Measurements from ENCODE around the gene MXD3. TPM values are rescaled to one million over a fixed set of nuclear protein-coding genes. Genes with fewer than 3 reads are reported as not detected.
A peak's percentile ranks its signal among the peaks of the same experiment; 100 is the strongest.

The MXD3 gene
- total RNA-seq, 2 experiments from 2014 or later, result 74.1 to 75.0 TPM

GRCh38 chr5:177304392-177305119 is 7.1 kb downstream of the MXD3 start:
- ChIA-PET CTCF (interaction anchor here (1.0 to 2.8 kb wide), 3 partner anchors 12 to 191 kb away, joined by 3 to 11 read pairs (median 3); no protein-coding TSS in a partner anchor), POLR2A (interaction anchor here (0.6 to 6.1 kb wide), 5 partner anchors 7 to 170 kb away, joined by 3 to 68 read pairs (median 4); partner anchors contain the start of genes GRK6, LMAN2, MXD3 and NSD1)
- DNase-seq, result peak; percentile 46
- no peaks in the 10 kb centered on the region for H3K27me3 Mint-ChIP-seq
- peaks cover 75% of the 10 kb centered on the region for H3K36me3 Mint-ChIP-seq (ENCODE audit: low read depth)
- peak overlapping the region; percentile 89 for H3K4me3 Mint-ChIP-seq
- no peaks in the 10 kb centered on the region for H3K9me3 Mint-ChIP-seq
- H3K4me1 Mint-ChIP-seq, result peaks cover 74% of the 10 kb centered on the region
- H3K27ac Mint-ChIP-seq, result peak overlapping the region; percentile 86

DNA sequence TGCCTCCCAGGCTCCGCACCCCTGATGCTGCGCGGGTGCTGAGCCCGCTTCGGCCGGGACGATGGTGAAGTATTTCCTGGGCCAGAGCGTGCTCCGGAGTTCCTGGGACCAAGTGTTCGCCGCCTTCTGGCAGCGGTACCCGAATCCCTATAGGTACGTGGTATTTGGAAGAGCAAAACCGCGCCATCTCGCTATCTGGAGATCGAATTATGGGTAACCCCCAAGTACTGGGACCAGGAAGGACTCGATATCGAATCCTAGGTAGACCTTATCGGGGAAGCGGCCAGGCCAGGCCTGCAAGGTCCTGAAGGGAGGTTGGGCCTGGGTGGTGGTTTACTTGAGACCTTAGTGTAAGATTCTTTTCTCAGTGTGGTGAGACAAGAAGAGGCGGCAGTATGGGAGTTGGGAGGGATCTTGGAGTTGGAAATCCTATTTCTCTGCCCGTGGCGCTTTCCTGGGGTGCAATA is 7.7 kb downstream of the MXD3 start:
- Mint-ChIP-seq H3K4me3 (peak overlapping the region; percentile 89), H3K27me3 (no peaks in the 10 kb centered on the region), H3K27ac (peak overlapping the region; percentile 86), H3K4me1 (peaks cover 74% of the 10 kb centered on the region), H3K9me3 (no peaks in the 10 kb centered on the region), H3K36me3 (ENCODE audit: low read depth) (peaks cover 71% of the 10 kb centered on the region)
- CTCF ChIA-PET, result interaction anchor here (1.0 to 2.8 kb wide), 7 partner anchors 9 to 198 kb away, joined by 3 to 11 read pairs (median 4); no protein-coding TSS in a partner anchor
- POLR2A ChIA-PET, result interaction anchor here (0.9 to 6.1 kb wide), 10 partner anchors 7 to 189 kb away, joined by 3 to 68 read pairs (median 4); partner anchors contain the start of genes LMAN2, MXD3 and NSD1
- DNase-seq, result no peak

- peak within 1 kb of the TSS; percentile 92 for H3K27ac Mint-ChIP-seq
- no peaks in the 10 kb centered on the region for H3K9me3 Mint-ChIP-seq
- H3K27me3 Mint-ChIP-seq, result no peaks in the 10 kb centered on the region
- POLR2A ChIA-PET, result interaction anchor here (0.6 to 6.1 kb wide), 13 partner anchors 8 to 213 kb away, joined by 3 to 68 read pairs (median 3); partner anchors contain the start of genes LMAN2, MXD3 and NSD1
- DNase-seq, result peak; percentile 92
- peaks cover 74% of the 10 kb centered on the region for H3K4me1 Mint-ChIP-seq
- peak within 1 kb of the TSS; percentile 89 for H3K4me3 Mint-ChIP-seq
- CTCF ChIA-PET, result interaction anchor here (1.0 to 2.8 kb wide), 8 partner anchors 9 to 198 kb away, joined by 3 to 11 read pairs (median 4); no protein-coding TSS in a partner anchor
- peaks cover 71% of the 10 kb centered on the region for H3K36me3 Mint-ChIP-seq (ENCODE audit: low read depth)
Measured at GRCh38 chr5:177303121-177303924, 8.4 kb downstream of the MXD3 start, which contains the start of the genes PRELID1 and RAB24. Gene PRELID1 (plus strand): TSS chr5:177303799. CDS start chr5:177303986, 187 bp downstream. Gene RAB24 (minus strand): TSS chr5:177303719. CDS start chr5:177303288, 431 bp downstream.

DNA sequence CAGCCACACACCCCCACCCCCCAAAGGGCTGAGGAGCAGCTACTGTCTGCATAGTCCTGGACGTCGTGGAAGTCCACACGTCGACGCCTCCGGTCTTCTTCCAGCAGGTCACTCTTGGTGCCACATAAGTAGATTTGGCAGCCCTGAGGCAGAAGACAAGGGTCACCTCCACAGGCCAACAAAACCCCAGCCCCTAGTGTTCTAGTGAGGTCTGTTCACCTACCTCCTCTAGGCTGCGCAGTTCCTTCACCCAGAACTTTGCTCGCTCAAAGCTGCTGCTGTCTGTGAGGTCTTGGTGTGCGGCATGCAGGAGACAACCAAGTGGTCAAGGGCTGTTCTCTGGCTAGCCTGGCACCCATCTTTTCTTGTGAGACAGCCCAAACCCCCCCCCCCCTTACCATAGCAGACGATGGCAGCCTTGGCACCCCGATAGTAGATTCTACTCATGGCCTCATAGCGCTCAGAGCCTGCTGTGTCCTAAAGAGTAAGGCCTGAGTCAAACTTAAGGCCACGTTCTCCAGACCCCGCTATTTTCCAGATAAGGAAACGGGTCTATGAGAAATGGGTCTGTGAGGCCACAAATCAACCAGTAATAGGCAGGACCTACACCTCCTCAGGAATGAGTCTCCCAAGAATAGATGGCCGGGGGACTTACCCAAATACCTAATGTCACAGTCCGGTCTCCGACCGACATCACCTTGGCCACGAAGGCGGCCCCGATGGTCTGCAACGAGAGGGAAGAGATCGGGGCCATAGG is 9.2 kb downstream of the MXD3 start:
- Mint-ChIP-seq H3K27ac (peak overlapping the region; percentile 92), H3K4me3 (peak overlapping the region; percentile 89), H3K36me3 (ENCODE audit: low read depth) (peaks cover 71% of the 10 kb centered on the region), H3K9me3 (no peaks in the 10 kb centered on the region), H3K4me1 (peaks cover 78% of the 10 kb centered on the region), H3K27me3 (no peaks in the 10 kb centered on the region)
- CTCF ChIA-PET, result interaction anchor here (1.7 to 2.8 kb wide), 6 partner anchors 8 to 189 kb away, joined by 3 to 11 read pairs (median 7); partner anchors contain the start of gene MXD3
- POLR2A ChIA-PET, result interaction anchor here (0.7 to 6.1 kb wide), 9 partner anchors 9 to 214 kb away, joined by 3 to 68 read pairs (median 4); partner anchors contain the start of genes LMAN2, MXD3 and NSD1
- no peak for DNase-seq

DNA sequence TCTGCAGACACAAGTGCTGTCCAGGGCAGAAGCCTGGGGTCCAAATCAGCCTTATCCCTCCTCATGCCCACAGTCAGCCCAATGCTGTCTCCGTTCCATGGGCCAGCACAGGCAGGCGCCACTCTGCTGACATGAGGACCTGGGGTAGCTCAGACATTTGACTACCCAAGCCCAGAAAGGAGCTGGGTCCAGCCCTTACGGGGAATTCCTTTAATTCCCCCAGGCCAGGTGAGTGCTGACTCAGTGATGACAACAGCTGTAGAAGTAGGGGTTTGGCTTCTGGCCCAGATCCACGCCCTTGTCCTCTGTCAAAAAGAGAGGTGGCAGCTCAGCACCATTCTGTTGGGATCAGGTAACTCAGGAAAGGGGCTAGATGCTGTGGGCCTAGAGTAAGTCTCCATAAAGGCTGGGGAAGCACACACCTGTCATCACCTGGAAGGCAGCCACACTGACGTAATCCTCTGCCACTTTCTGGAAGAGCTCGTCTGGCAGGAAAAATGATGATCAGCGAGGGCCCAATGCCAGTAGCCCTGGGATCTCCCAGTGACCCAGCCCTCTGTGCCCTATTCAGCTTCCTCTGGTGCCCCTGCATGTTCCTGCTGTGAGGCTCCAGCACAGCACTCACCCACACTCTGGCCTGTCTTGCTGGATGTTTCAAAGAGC is 10.1 kb downstream of the MXD3 start:
- H3K27me3 Mint-ChIP-seq, result no peaks in the 10 kb centered on the region
- H3K9me3 Mint-ChIP-seq, result no peaks in the 10 kb centered on the region
- peak overlapping the region; percentile 89 for H3K4me3 Mint-ChIP-seq
- no peak for DNase-seq
- POLR2A ChIA-PET, result interaction anchor here (0.9 to 6.1 kb wide), 7 partner anchors 10 to 214 kb away, joined by 3 to 68 read pairs (median 6); partner anchors contain the start of genes LMAN2, MXD3 and NSD1
- H3K4me1 Mint-ChIP-seq, result peaks cover 79% of the 10 kb centered on the region
- H3K27ac Mint-ChIP-seq, result peak overlapping the region; percentile 92
- CTCF ChIA-PET, result interaction anchor here (0.8 to 2.1 kb wide), 8 partner anchors 9 to 191 kb away, joined by 3 to 11 read pairs (median 6); partner anchors contain the start of gene MXD3
- H3K36me3 Mint-ChIP-seq (ENCODE audit: low read depth), result peaks cover 69% of the 10 kb centered on the region

DNA sequence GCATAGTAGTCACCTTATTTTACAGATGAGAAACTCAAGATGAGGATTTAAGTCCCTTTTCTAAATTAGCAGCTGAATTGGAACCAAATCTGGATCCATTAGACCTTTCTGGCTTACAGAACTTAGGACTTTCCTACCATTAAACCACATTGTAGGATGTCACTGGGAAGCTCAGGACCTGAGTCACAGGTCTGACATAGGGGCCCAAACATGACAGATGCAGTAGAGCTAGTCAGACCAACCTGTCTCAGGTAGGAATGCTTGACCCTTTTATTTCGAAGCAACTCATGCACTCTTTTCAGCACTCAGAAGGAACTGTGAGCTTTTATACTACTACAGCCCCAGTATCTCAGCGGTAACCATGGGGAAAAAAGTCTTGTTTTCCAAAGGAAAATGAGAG is 10.7 kb downstream of the MXD3 start:
- peaks cover 69% of the 10 kb centered on the region for H3K36me3 Mint-ChIP-seq (ENCODE audit: low read depth)

GRCh38 chr5:177300236-177300880 is 11.3 kb downstream of the MXD3 start:
- ChIA-PET CTCF (interaction anchor here (0.8 to 4.5 kb wide), 8 partner anchors 9 to 186 kb away, joined by 3 to 43 read pairs (median 9); partner anchors contain the start of gene MXD3), POLR2A (interaction anchor here (0.9 to 6.1 kb wide), 7 partner anchors 11 to 167 kb away, joined by 3 to 68 read pairs (median 5); partner anchors contain the start of genes MXD3 and NSD1)
- no peaks in the 10 kb centered on the region for H3K9me3 Mint-ChIP-seq
- peak; percentile 70 for DNase-seq
- peaks cover 69% of the 10 kb centered on the region for H3K36me3 Mint-ChIP-seq (ENCODE audit: low read depth)
- H3K27ac Mint-ChIP-seq, result peak overlapping the region; percentile 92
- peaks cover 79% of the 10 kb centered on the region for H3K4me1 Mint-ChIP-seq
- H3K27me3 Mint-ChIP-seq, result no peaks in the 10 kb centered on the region
- H3K4me3 Mint-ChIP-seq, result peak overlapping the region; percentile 64

More for the DNA sequence above, 10.7 kb downstream of the MXD3 start:
- peak overlapping the region; percentile 92 for H3K27ac Mint-ChIP-seq
- POLR2A ChIA-PET, result interaction anchor here (0.9 to 6.1 kb wide), 5 partner anchors 10 to 187 kb away, joined by 3 to 68 read pairs (median 6); partner anchors contain the start of genes MXD3 and NSD1
- no peaks in the 10 kb centered on the region for H3K27me3 Mint-ChIP-seq
- H3K9me3 Mint-ChIP-seq, result no peaks in the 10 kb centered on the region
- peaks cover 79% of the 10 kb centered on the region for H3K4me1 Mint-ChIP-seq
- peak overlapping the region; percentile 64 for H3K4me3 Mint-ChIP-seq
- CTCF ChIA-PET, result interaction anchor here (0.8 to 2.1 kb wide), 8 partner anchors 9 to 190 kb away, joined by 3 to 11 read pairs (median 6); partner anchors contain the start of gene MXD3
- DNase-seq, result no peak

DNA sequence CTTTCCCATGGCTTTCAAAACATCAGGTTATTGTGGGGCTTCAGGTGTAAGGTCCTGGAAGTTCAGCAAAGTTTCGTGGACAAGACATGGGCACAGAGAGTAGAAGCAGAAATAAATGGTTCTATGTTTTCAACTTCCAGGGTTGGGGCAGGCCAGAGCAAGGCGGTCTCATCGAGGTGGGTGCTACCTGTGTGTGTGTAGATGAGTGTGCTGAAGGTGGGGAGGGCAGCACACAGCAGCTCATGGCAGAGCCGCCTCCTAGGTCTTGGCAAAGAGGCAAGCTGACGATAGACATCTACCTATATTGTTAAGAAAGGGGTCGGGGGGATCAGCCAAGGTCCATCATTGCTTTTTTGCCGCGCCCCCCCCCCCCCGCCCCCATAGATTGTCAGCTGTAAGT is 12.0 kb downstream of the MXD3 start:
- Mint-ChIP-seq H3K36me3 (ENCODE audit: low read depth) (peaks cover 69% of the 10 kb centered on the region), H3K27ac (peak overlapping the region; percentile 75), H3K4me3 (no peak overlapping the region), H3K9me3 (no peaks in the 10 kb centered on the region), H3K4me1 (peaks cover 77% of the 10 kb centered on the region), H3K27me3 (no peaks in the 10 kb centered on the region)
- CTCF ChIA-PET, result interaction anchor here (1.2 to 4.5 kb wide), 3 partner anchors 10 to 186 kb away, joined by 3 to 43 read pairs (median 13); no protein-coding TSS in a partner anchor
- DNase-seq, result no peak
- POLR2A ChIA-PET, result interaction anchor here (1.2 to 6.1 kb wide), 5 partner anchors 12 to 167 kb away, joined by 3 to 68 read pairs (median 5); partner anchors contain the start of gene MXD3

GRCh38 chr5:177297922-177298321 is 13.8 kb downstream of the MXD3 start:
- H3K4me1 Mint-ChIP-seq, result peaks cover 73% of the 10 kb centered on the region
- H3K27ac Mint-ChIP-seq, result no peak overlapping the region
- no peak overlapping the region for H3K4me3 Mint-ChIP-seq
- no peaks in the 10 kb centered on the region for H3K9me3 Mint-ChIP-seq
- no peaks in the 10 kb centered on the region for H3K27me3 Mint-ChIP-seq
- H3K36me3 Mint-ChIP-seq (ENCODE audit: low read depth), result peaks cover 75% of the 10 kb centered on the region
- no peak for DNase-seq
- CTCF ChIA-PET, result interaction anchor here (0.8 to 4.5 kb wide), 2 partner anchors 12 to 211 kb away, joined by 3 to 43 read pairs; partner anchors contain the start of gene FGFR4
- POLR2A ChIA-PET, result interaction anchor here (1.9 to 2.8 kb wide), 3 partner anchors 14 to 21 kb away, joined by 4 to 11 read pairs (median 6); partner anchors contain the start of gene MXD3

- Mint-ChIP-seq H3K9me3 (no peaks in the 10 kb centered on the region), H3K27ac (peak overlapping the region; percentile 72), H3K4me3 (no peak overlapping the region), H3K36me3 (ENCODE audit: low read depth) (peaks cover 79% of the 10 kb centered on the region), H3K27me3 (no peaks in the 10 kb centered on the region), H3K4me1 (peaks cover 63% of the 10 kb centered on the region)
- ChIA-PET POLR2A (interaction anchor here (0.6 to 2.3 kb wide), 3 partner anchors 15 to 21 kb away, joined by 3 to 11 read pairs (median 4); partner anchors contain the start of gene MXD3), CTCF (interaction anchor here (0.9 to 4.5 kb wide), 5 partner anchors 13 to 185 kb away, joined by 3 to 43 read pairs (median 4); no protein-coding TSS in a partner anchor)
- no peak for DNase-seq
Measured at GRCh38 chr5:177296581-177296980, 15.1 kb downstream of the MXD3 start.

Measured in activated CD4-positive, alpha-beta memory T cell treated with anti-CD3 and anti-CD28 coated beads, Interleukin-2, amount 10 ng/mL, durations not matched to agents 7 days and 5 days (primary cell).